Activated B cell treated with CpG ODN at 0.5 μM for 24 hours (primary cell): ENCODE results near the gene NCAPD2. TPM values are rescaled to one million over a fixed set of nuclear protein-coding genes. Genes with fewer than 3 reads are reported as not detected.

Source experiments
- ATAC-seq: fragments of 200-7000 bp; cut with Tn5 transposase; one replicate; pipeline ENCODE4 v1.10.0; 2021; ENCODE audit warnings: low read depth, mild to moderate bottlenecking, moderate library complexity
- CTCF ChIA-PET: fragments of 350-600 bp; sonication (Branson Sonifier 250); formaldehyde crosslinking; loops from one replicate; lab custom pipeline; 2021; ENCODE audit warnings: antibody characterized with exemption; lab: Charles Lee
- POLR2A ChIA-PET: fragments of 350-600 bp; sonication (Branson Sonifier 250); formaldehyde crosslinking; loops from one replicate; lab custom pipeline; 2021; ENCODE audit warnings: antibody characterized with exemption; lab: Charles Lee
- DNase-seq: peaks from one replicate; pipeline ENCODE4 v3.0.0; 2022
- H3K27ac Mint-ChIP-seq: one replicate; pipeline ENCODE4 v1.8.0; 2020; ENCODE audit warnings: mixed read lengths
- H3K27me3 Mint-ChIP-seq: one replicate; pipeline ENCODE4 v1.8.0; 2021; ENCODE audit warnings: mixed read lengths
- H3K36me3 Mint-ChIP-seq: one replicate; pipeline ENCODE4 v1.8.0; 2021; ENCODE audit warnings: low read depth, mixed read lengths
- H3K4me1 Mint-ChIP-seq: one replicate; pipeline ENCODE4 v1.8.0; 2021; ENCODE audit warnings: mixed read lengths
- H3K4me3 Mint-ChIP-seq: one replicate; pipeline ENCODE4 v1.8.0; 2020; ENCODE audit warnings: mild to moderate bottlenecking, mixed read lengths
- H3K9me3 Mint-ChIP-seq: one replicate; pipeline ENCODE4 v1.8.0; 2020; ENCODE audit warnings: mixed read lengths
- CTCF ChIP-seq: fragments of 200-600 bp; IDR thresholded peaks from one replicate; pipeline ENCODE4 v1.8.0; 2022; ENCODE audit warnings: antibody characterized with exemption, mild to moderate bottlenecking
- intact Hi-C: fragments of 100-400 bp; cut with micrococcal nuclease; formaldehyde crosslinking; loops from one replicate; pipeline ENCODE4 v1.15.1; 2024
- total RNA-seq: library from RNA; stranded (reverse); gene quantifications from 2 replicates; pipeline ENCODE4 v1.2.3, GENCODE V29; 2022

Gene NCAPD2
- total RNA-seq, 1 donor from 2014 or later: 40.9 TPM

- intact Hi-C loops: loop anchor here (1.0 kb wide), 4 partner anchors 9 to 35 kb away; partner anchors contain the start of genes TAPBPL and VAMP1
- DNase-seq (peak; percentile 70), ATAC-seq (peak; percentile 91)
- H3K4me3 Mint-ChIP-seq: peak overlapping the region; percentile 70
- H3K9me3 Mint-ChIP-seq: no peaks in the 10 kb centered on the region
- ChIA-PET CTCF (interaction anchor here (1.7 to 7.1 kb wide), 5 partner anchors 9 to 77 kb away, joined by 5 to 276 read pairs (median 11); partner anchors contain the start of genes TAPBPL and VAMP1), POLR2A (interaction anchor here (0.6 to 7.6 kb wide), 21 partner anchors 9 to 482 kb away, joined by 3 to 200 read pairs (median 6); partner anchors contain the start of genes C12orf57, CD27, GAPDH and MRPL51)
- TF ChIP-seq CTCF: no peak
- no peaks in the 10 kb centered on the region for H3K27me3 Mint-ChIP-seq
- H3K4me1 Mint-ChIP-seq: peaks cover 89% of the 10 kb centered on the region
- peak overlapping the region; percentile 99 for H3K27ac Mint-ChIP-seq
- H3K36me3 Mint-ChIP-seq: peaks cover 90% of the 10 kb centered on the region
Observed at GRCh38 chr12:6461401-6462233, 32.3 kb upstream of the NCAPD2 start.

GRCh38 chr12:6462234-6462995, 31.5 kb upstream of the NCAPD2 start:
- no peaks in the 10 kb centered on the region for H3K9me3 Mint-ChIP-seq
- no peak for TF ChIP-seq CTCF
- DNase-seq: no peak
- ChIA-PET POLR2A (interaction anchor here (0.6 to 7.6 kb wide), 19 partner anchors 8 to 481 kb away, joined by 3 to 200 read pairs (median 6); partner anchors contain the start of genes C12orf57, CD27, GAPDH and MRPL51), CTCF (interaction anchor here (1.8 to 7.1 kb wide), 4 partner anchors 8 to 76 kb away, joined by 11 to 276 read pairs (median 12); partner anchors contain the start of genes TAPBPL and VAMP1)
- peak overlapping the region; percentile 99 for H3K27ac Mint-ChIP-seq
- intact Hi-C loops: loop anchor here (1.0 kb wide), 3 partner anchors 8 to 36 kb away; partner anchors contain the start of gene VAMP1
- H3K4me3 Mint-ChIP-seq: peak overlapping the region; percentile 70
- no peaks in the 10 kb centered on the region for H3K27me3 Mint-ChIP-seq
- no peak for ATAC-seq
- peaks cover 90% of the 10 kb centered on the region for H3K36me3 Mint-ChIP-seq
- peaks cover 90% of the 10 kb centered on the region for H3K4me1 Mint-ChIP-seq

DNA sequence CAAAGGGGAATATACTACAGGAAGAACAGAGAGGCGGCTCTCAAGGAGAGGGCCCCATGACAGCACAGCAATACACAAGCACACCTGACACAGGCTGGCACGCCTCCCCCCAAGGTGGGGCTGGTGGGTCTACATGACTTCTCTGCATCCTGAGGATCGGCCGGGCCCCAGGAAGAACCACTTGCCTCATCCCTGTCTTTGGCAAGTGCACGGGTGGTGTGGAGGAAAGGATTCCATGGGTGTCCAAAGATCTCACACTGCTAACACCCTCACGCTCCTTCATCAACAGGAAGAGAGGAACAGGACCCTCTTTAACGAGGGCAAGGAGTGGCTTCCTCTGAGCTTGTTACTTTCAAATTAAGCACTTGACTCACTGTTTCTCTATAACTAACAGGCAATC, 30.7 kb upstream of the NCAPD2 start:
- Mint-ChIP-seq H3K9me3 (no peaks in the 10 kb centered on the region), H3K4me1 (peaks cover 93% of the 10 kb centered on the region), H3K36me3 (peaks cover 85% of the 10 kb centered on the region), H3K27ac (peak overlapping the region; percentile 99), H3K4me3 (no peak overlapping the region), H3K27me3 (no peaks in the 10 kb centered on the region)
- POLR2A ChIA-PET: interaction anchor here (0.6 to 7.6 kb wide), 8 partner anchors 12 to 76 kb away, joined by 3 to 200 read pairs (median 22); partner anchors contain the start of genes CD27, GAPDH, MRPL51 and TAPBPL
- no peak for DNase-seq
- intact Hi-C loops: no loop called here
- CTCF ChIA-PET: interaction anchor here (0.9 to 7.1 kb wide), 4 partner anchors 12 to 75 kb away, joined by 3 to 276 read pairs (median 23); no protein-coding TSS in a partner anchor
- TF ChIP-seq CTCF: no peak
- ATAC-seq: no peak

DNA sequence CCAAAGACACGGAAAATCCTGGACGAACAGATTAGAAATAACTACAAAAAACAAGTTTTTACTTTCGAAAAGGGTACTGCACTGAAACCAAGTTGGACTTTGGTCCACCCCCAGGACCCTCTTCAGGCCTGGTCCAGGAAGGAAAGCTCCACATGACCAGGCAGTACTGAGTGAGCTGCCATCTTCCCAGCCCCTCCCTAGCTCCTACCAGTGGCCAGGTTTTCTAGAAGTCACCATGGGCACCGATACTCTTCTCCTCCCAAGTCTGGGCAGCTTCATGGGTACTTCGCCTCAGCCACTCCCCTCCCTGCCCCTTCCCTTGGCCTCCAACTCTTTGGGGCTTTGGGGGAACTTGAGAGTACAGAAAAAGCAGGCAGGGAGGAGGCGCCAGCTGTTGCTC, 30.0 kb upstream of the NCAPD2 start:
- intact Hi-C loops: no loop called here
- peak overlapping the region; percentile 99 for H3K27ac Mint-ChIP-seq
- H3K27me3 Mint-ChIP-seq: no peaks in the 10 kb centered on the region
- H3K9me3 Mint-ChIP-seq: no peaks in the 10 kb centered on the region
- no peak overlapping the region for H3K4me3 Mint-ChIP-seq
- ChIA-PET CTCF (interaction anchor here (0.9 to 7.1 kb wide), 4 partner anchors 13 to 75 kb away, joined by 3 to 276 read pairs (median 23); no protein-coding TSS in a partner anchor), POLR2A (interaction anchor here (0.8 to 7.6 kb wide), 6 partner anchors 13 to 76 kb away, joined by 3 to 200 read pairs (median 76); partner anchors contain the start of genes CD27, GAPDH, MRPL51 and TAPBPL)
- DNase-seq: no peak
- TF ChIP-seq CTCF: no peak
- H3K4me1 Mint-ChIP-seq: peaks cover 93% of the 10 kb centered on the region
- peaks cover 80% of the 10 kb centered on the region for H3K36me3 Mint-ChIP-seq
- ATAC-seq: no peak
